H9 (cell line): ENCODE data around the gene CTNNB1. TPM values are rescaled to one million over a fixed set of nuclear protein-coding genes. Genes with fewer than 3 reads are reported as not detected.

Experiments used
- DNase-seq: peaks from one replicate; pipeline ENCODE4 v3.0.0-alpha.2; 2017
- H2AFZ ChIP-seq: one replicate; pipeline ENCODE4 v1.6.1; 2013; ENCODE audit warnings: mild to moderate bottlenecking, low read length, control low read depth, moderate library complexity
- H2AK5ac ChIP-seq: 2 replicates; pipeline ENCODE4 v1.6.1; 2013; ENCODE audit warnings: low read length, control low read depth, mixed read lengths; ENCODE audit not compliant: insufficient read length
- H2BK120ac ChIP-seq: one replicate; pipeline ENCODE4 v1.6.1; 2013; ENCODE audit warnings: low read depth, mild to moderate bottlenecking, low read length, control low read depth, inconsistent platforms; ENCODE audit not compliant: poor library complexity, severe bottlenecking
- H2BK12ac ChIP-seq: 2 replicates; pipeline ENCODE4 v1.6.1; 2013; ENCODE audit warnings: low read length, control low read depth, mixed read lengths, low read depth; ENCODE audit not compliant: insufficient read length
- H2BK15ac ChIP-seq: 2 replicates; pipeline ENCODE4 v1.6.1; 2013; ENCODE audit warnings: low read depth, low read length, control low read depth
- H2BK20ac ChIP-seq: one replicate; pipeline ENCODE4 v1.6.1; 2013; ENCODE audit warnings: low read depth, mild to moderate bottlenecking, low read length, control low read depth, inconsistent platforms; ENCODE audit not compliant: poor library complexity, severe bottlenecking
- H2BK5ac ChIP-seq: 2 replicates; pipeline ENCODE4 v1.6.1; 2013; ENCODE audit warnings: low read length, control low read depth, mixed read lengths; ENCODE audit not compliant: insufficient read length
- H3K14ac ChIP-seq: 2 replicates; pipeline ENCODE4 v1.6.1; 2013; ENCODE audit warnings: low read length, control low read depth; ENCODE audit not compliant: insufficient read depth
- H3K18ac ChIP-seq: 2 replicates; pipeline ENCODE4 v1.6.1; 2013; ENCODE audit warnings: low read depth, mild to moderate bottlenecking, mixed read lengths, low read length, control low read depth; ENCODE audit not compliant: insufficient read length
- H3K23ac ChIP-seq: 2 replicates; pipeline ENCODE4 v1.6.1; 2013; ENCODE audit warnings: low read length, control low read depth, mixed read lengths, low read depth; ENCODE audit not compliant: insufficient read length
- H3K23me2 ChIP-seq: 2 replicates; pipeline ENCODE4 v1.6.1; 2013; ENCODE audit warnings: low read depth, mild to moderate bottlenecking, mixed read lengths, low read length, control low read depth; ENCODE audit not compliant: insufficient read length, poor library complexity, severe bottlenecking
- H3K27ac ChIP-seq: 2 replicates; pipeline ENCODE4 v1.5.1; 2013; ENCODE audit warnings: low read length, control low read depth, mixed read lengths, low read depth; ENCODE audit not compliant: insufficient read length
- H3K27me3 ChIP-seq: 2 replicates; pipeline ENCODE4 v1.6.1; 2013; ENCODE audit warnings: low read length, control low read depth, inconsistent platforms; ENCODE audit not compliant: insufficient read depth
- H3K4ac ChIP-seq: 2 replicates; pipeline ENCODE4 v1.6.1; 2013; ENCODE audit warnings: low read depth, mild to moderate bottlenecking, control low read depth, inconsistent platforms, low read length, moderate library complexity
- H3K4me1 ChIP-seq: 2 replicates; pipeline ENCODE4 v1.6.1; 2013; ENCODE audit warnings: low read length, control low read depth, inconsistent platforms; ENCODE audit not compliant: insufficient read depth
- H3K4me2 ChIP-seq: 2 replicates; pipeline ENCODE4 v1.6.1; 2013; ENCODE audit warnings: low read length, control low read depth, mixed read lengths; ENCODE audit not compliant: insufficient read length, insufficient read depth
- H3K56ac ChIP-seq: 2 replicates; pipeline ENCODE4 v1.6.1; 2013; ENCODE audit warnings: low read depth, mild to moderate bottlenecking, mixed read lengths, low read length, control low read depth; ENCODE audit not compliant: insufficient read length
- H3K79me1 ChIP-seq: 2 replicates; pipeline ENCODE4 v1.6.1; 2013; ENCODE audit warnings: low read depth, mild to moderate bottlenecking, moderate library complexity, low read length, control low read depth, inconsistent platforms; ENCODE audit not compliant: insufficient read depth, poor library complexity, severe bottlenecking
- H3K79me2 ChIP-seq: 2 replicates; pipeline ENCODE4 v1.6.1; 2013; ENCODE audit warnings: low read length, control low read depth, inconsistent platforms; ENCODE audit not compliant: insufficient read depth
- H3K9ac ChIP-seq: 2 replicates; pipeline ENCODE4 v1.6.1; 2013; ENCODE audit warnings: low read length, control low read depth, mixed read lengths; ENCODE audit not compliant: insufficient read length; ENCODE audit errors: extremely low read depth
- H3K9me3 ChIP-seq: one replicate; pipeline ENCODE4 v1.6.1; 2013; ENCODE audit warnings: low read depth, low read length, inconsistent platforms; ENCODE audit not compliant: control insufficient read depth
- H3T11ph ChIP-seq: one replicate; pipeline ENCODE4 v1.6.1; 2013; ENCODE audit warnings: mild to moderate bottlenecking, low read length, control low read depth, inconsistent platforms
- H4K20me1 ChIP-seq: one replicate; pipeline ENCODE4 v1.6.1; 2013; ENCODE audit not compliant: control insufficient read depth, insufficient read length, insufficient read depth
- H4K5ac ChIP-seq: 2 replicates; pipeline ENCODE4 v1.6.1; 2013; ENCODE audit warnings: low read depth, mild to moderate bottlenecking, mixed read lengths, low read length, control low read depth; ENCODE audit not compliant: insufficient read length
- H4K8ac ChIP-seq: replicated peaks from 2 replicates; pipeline ENCODE4 v1.6.1; 2013; ENCODE audit warnings: low read length, control low read depth, mixed read lengths, low read depth; ENCODE audit not compliant: insufficient read length
- H4K91ac ChIP-seq: 2 replicates; pipeline ENCODE4 v1.6.1; 2013; ENCODE audit warnings: low read depth, mild to moderate bottlenecking, moderate library complexity, mixed read lengths, low read length, control low read depth; ENCODE audit not compliant: insufficient read length
- H3K27ac Mint-ChIP-seq, 3 experiments: 2 replicates in 2 of 3; 3 replicates in 1 of 3; pipeline ENCODE4 v1.8.0; 2020 to 2021; ENCODE audit warnings: mixed read lengths in 3 of 3, mild to moderate bottlenecking in 1 of 3, moderate library complexity in 1 of 3
- H3K27me3 Mint-ChIP-seq: 2 replicates; pipeline ENCODE4 v1.8.0; 2021; ENCODE audit warnings: low read depth, mild to moderate bottlenecking, moderate library complexity, mixed read lengths
- H3K36me3 Mint-ChIP-seq, 3 experiments: 2 replicates in 2 of 3; 3 replicates in 1 of 3; pipeline ENCODE4 v1.8.0; 2020 to 2021; ENCODE audit warnings: low read depth in 3 of 3, mixed read lengths in 3 of 3; ENCODE audit not compliant: insufficient read depth in 1 of 3
- H3K4me1 Mint-ChIP-seq, 2 experiments: 2 replicates each; pipeline ENCODE4 v1.8.0; 2020; ENCODE audit warnings: mixed read lengths in 2 of 2
- H3K4me3 Mint-ChIP-seq, 2 experiments: 2 replicates in 1 of 2; 3 replicates in 1 of 2; pipeline ENCODE4 v1.8.0; 2020 to 2021; ENCODE audit warnings: mild to moderate bottlenecking in 2 of 2, mixed read lengths in 2 of 2, moderate library complexity in 1 of 2
- H3K9me3 Mint-ChIP-seq, 2 experiments: 2 replicates in 1 of 2; 3 replicates in 1 of 2; pipeline ENCODE4 v1.8.0; 2020; ENCODE audit warnings: mild to moderate bottlenecking in 2 of 2, mixed read lengths in 2 of 2, moderate library complexity in 1 of 2
- CTCF ChIP-seq: fragments of 200-600 bp; sonication (generic); conservative IDR thresholded peaks from 3 replicates; pipeline ENCODE4 v1.8.0; 2021; ENCODE audit warnings: antibody characterized with exemption, mild to moderate bottlenecking
- WGBS: extraction: QIAGEN DNeasy Blood & Tissue Kit; methylation state at CpG from one replicate; pipeline ENCODE4 v1.1.7; 2013; ENCODE audit warnings: missing lambda C conversion rate, low lambda C conversion rate, mixed read lengths; ENCODE audit not compliant: insufficient read length; ENCODE audit errors: extremely low coverage; 5-methylcytosine and 5-hydroxymethylcytosine counted together
- total RNA-seq: library from RNA; stranded (reverse); gene quantifications from 2 replicates; pipeline ENCODE4 v1.2.1, GENCODE V29; 2021

The CTNNB1 gene
- total RNA-seq, 1 experiment from 2014 or later = 500 TPM

GRCh38 chr3:41247055-41248004 lies 48.0 kb downstream of the CTNNB1 start:
- H3K56ac ChIP-seq = no peak overlapping the region
- H3K9ac ChIP-seq = no peak overlapping the region
- no peaks in the 10 kb centered on the region for H4K20me1 ChIP-seq
- H2BK12ac ChIP-seq = no peak overlapping the region
- no peaks in the 10 kb centered on the region for H3K79me1 ChIP-seq
- Mint-ChIP-seq H3K27me3 (no peaks in the 10 kb centered on the region; the same call in 1 of the 2 replicates), H3K9me3 (no peaks in the 10 kb centered on the region), H3K36me3 (peaks cover 0 to 6% (median 0%) of the 10 kb centered on the region in 3 experiments; a peak in 2 of 7 replicates), H3K4me3 (no peak overlapping the region; a peak in 1 of 5 replicates), H3K27ac (peak overlapping the region in 2 of 3 experiments; percentile 78 to 81; a peak in 3 of 7 replicates), H3K4me1 (peaks cover 16 to 17% of the 10 kb centered on the region in 2 experiments)
- no peak overlapping the region for H3K4me2 ChIP-seq
- no peak overlapping the region for H2BK5ac ChIP-seq
- no peak overlapping the region for H3K23ac ChIP-seq
- H3K79me2 ChIP-seq = no peaks in the 10 kb centered on the region
- DNase-seq = no peak
- H3K27ac ChIP-seq = no peak overlapping the region
- H2BK120ac ChIP-seq = no peak overlapping the region
- H3K4ac ChIP-seq = no peak overlapping the region
- H3T11ph ChIP-seq = no peak overlapping the region
- H3K27me3 ChIP-seq = no peaks in the 10 kb centered on the region
- H3K4me1 ChIP-seq = no peaks in the 10 kb centered on the region
- no peak overlapping the region for H2BK20ac ChIP-seq
- TF ChIP-seq CTCF = no peak
- no peak overlapping the region for H2BK15ac ChIP-seq
- no CpG with 5 or more reads among the region's 12 CpGs for WGBS
- no peak overlapping the region for H4K5ac ChIP-seq
- H2AK5ac ChIP-seq = no peak overlapping the region
- no peak overlapping the region for H4K8ac ChIP-seq
- no peaks in the 10 kb centered on the region for H3K9me3 ChIP-seq
- H4K91ac ChIP-seq = no peak overlapping the region
- no peak overlapping the region for H2AFZ ChIP-seq
- H3K14ac ChIP-seq = no peak overlapping the region; the same call in 1 of the 2 replicates
- no peak overlapping the region for H3K18ac ChIP-seq
- no peaks in the 10 kb centered on the region for H3K23me2 ChIP-seq
